Measurements from ENCODE around the gene GTF2F2. TPM values are rescaled to one million over a fixed set of nuclear protein-coding genes. Genes with fewer than 3 reads are reported as not detected.

Gene GTF2F2
- total RNA-seq, 2 donors from 2014 or later: 15.3 to 21.2 TPM

DNA sequence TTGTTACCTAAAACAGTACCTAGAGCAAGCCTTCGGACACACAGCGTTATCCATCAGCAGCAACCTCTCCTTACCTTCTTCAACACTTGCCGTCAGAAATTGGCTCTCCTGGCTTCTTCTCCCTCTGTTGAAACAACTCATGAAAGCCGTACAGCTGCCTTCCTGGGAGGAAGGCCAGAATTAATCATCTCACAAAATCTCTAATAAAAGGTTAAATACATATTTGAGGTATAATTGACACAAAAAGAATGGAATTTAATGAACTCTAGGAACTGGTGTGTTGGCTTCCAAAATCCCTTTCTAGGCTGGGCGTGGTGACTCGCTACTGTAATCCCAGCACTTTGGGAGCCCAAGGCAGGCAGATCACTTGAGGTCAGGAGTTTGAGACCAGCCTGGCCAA is 37.3 kb upstream of the GTF2F2 start:
- Histone ChIP-seq H3K27me3 (replicated peaks; ENCODE audit: insufficient read depth) (no peaks in the 10 kb centered on the region), H3K36me3 (no peaks in the 10 kb centered on the region), H3K4me1 (replicated peaks) (no peaks in the 10 kb centered on the region), H3K4me3 (no peak overlapping the region), H3K27ac (no peak overlapping the region), H3K9me3 (no peaks in the 10 kb centered on the region)
- TF ChIP-seq POLR2A (IDR thresholded peaks at IDR 0.05) (no peak), POLR2AphosphoS5 (IDR thresholded peaks at IDR 0.05) (peak; percentile 41)
- intact Hi-C loops (cut with DNase I): no loop called here
- 23% methylated on average over 6 of the region's 6 CpGs for WGBS
- DNase-seq (ENCODE audit: low spot score): peak; percentile 11

GRCh38 chr13:45084515-45084914 is 35.8 kb upstream of the GTF2F2 start:
- Histone ChIP-seq H3K9me3 (no peaks in the 10 kb centered on the region), H3K27me3 (replicated peaks; ENCODE audit: insufficient read depth) (no peaks in the 10 kb centered on the region), H3K27ac (no peak overlapping the region), H3K4me1 (replicated peaks) (no peaks in the 10 kb centered on the region), H3K36me3 (no peaks in the 10 kb centered on the region), H3K4me3 (no peak overlapping the region)
- TF ChIP-seq POLR2AphosphoS5 (IDR thresholded peaks at IDR 0.05): no peak
- TF ChIP-seq CTCF (IDR thresholded peaks at IDR 0.05): no peak
- no peak for TF ChIP-seq POLR2A (IDR thresholded peaks at IDR 0.05)
- DNase-seq (ENCODE audit: low spot score): no peak
- intact Hi-C loops (cut with DNase I): no loop called here

GRCh38 chr13:45086484-45086883 is 33.8 kb upstream of the GTF2F2 start:
- intact Hi-C loops (cut with DNase I): no loop called here
- WGBS: 64% methylated on average over 3 of the region's 3 CpGs
- H3K4me1 ChIP-seq (replicated peaks): no peaks in the 10 kb centered on the region
- H3K9me3 ChIP-seq: no peaks in the 10 kb centered on the region
- H3K27ac ChIP-seq: no peak overlapping the region
- H3K36me3 ChIP-seq: no peaks in the 10 kb centered on the region
- no peak for DNase-seq (ENCODE audit: low spot score)
- H3K27me3 ChIP-seq (replicated peaks; ENCODE audit: insufficient read depth): no peaks in the 10 kb centered on the region
- no peak overlapping the region for H3K4me3 ChIP-seq
- no peak for TF ChIP-seq POLR2A (IDR thresholded peaks at IDR 0.05)
- TF ChIP-seq POLR2AphosphoS5 (IDR thresholded peaks at IDR 0.05): peak; percentile 17
- TF ChIP-seq CTCF (IDR thresholded peaks at IDR 0.05): no peak

DNA sequence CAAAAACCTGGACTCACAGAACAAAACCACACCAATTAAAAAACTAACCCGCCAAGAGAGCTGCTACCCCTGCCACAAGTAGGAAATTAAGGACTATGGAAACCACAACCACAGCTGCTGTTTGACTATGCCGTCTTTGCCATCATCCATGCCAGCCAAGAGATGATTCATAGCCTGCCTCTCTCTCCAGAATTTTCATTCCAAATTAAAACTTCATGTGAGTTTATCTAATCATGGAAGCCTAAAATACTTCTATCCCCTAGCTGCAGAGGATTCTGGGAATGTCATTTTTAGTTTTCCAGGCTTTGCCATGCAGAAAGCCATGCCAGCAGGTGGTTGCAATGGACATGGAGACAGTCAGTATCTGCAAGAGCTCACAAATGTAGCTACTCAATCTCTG is 27.6 kb upstream of the GTF2F2 start:
- no peak for TF ChIP-seq POLR2A (IDR thresholded peaks at IDR 0.05)
- no peak for TF ChIP-seq POLR2AphosphoS5 (IDR thresholded peaks at IDR 0.05)
- no peak for TF ChIP-seq CTCF (IDR thresholded peaks at IDR 0.05)
- Histone ChIP-seq H3K27me3 (replicated peaks; ENCODE audit: insufficient read depth) (no peaks in the 10 kb centered on the region), H3K4me3 (no peak overlapping the region), H3K36me3 (no peaks in the 10 kb centered on the region), H3K4me1 (replicated peaks) (no peaks in the 10 kb centered on the region), H3K27ac (no peak overlapping the region), H3K9me3 (no peaks in the 10 kb centered on the region)
- 31% methylated on average over 2 of the region's 2 CpGs for WGBS
- DNase-seq (ENCODE audit: low spot score): no peak
- intact Hi-C loops (cut with DNase I): no loop called here

DNA sequence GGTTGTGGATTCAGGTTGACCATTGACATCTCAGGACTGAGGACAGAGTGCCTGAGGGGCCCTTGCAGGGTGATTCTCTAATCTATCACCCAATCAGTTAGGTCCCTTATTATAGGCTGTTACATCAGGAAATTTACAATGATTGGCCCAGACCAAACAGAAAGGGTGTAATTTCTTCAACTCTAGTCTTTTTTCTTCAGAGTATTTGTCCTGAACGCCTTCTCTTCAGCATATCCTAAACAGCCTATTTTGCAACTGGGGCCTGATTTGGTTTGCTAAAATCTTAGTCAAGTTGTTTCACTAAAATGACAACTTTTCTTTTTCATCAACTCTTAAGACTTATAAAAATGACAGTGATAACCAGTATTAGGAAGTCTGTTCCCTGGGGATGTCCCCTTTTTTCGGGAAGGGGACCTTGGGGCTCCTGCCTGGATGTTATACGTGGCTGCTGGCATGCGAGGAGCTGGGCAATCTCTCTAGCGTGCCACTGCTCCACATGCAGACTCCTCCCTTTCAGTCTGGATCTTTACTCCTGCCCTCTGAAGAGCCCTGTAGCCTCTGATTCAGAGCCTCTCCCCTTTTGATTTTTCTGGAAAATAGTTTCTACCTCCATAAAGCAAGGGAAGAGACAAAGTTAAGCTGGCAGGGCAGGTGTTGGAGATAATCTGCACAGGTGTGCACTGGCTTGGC is 19.6 kb upstream of the GTF2F2 start:
- Histone ChIP-seq H3K9me3 (no peaks in the 10 kb centered on the region), H3K4me3 (no peak overlapping the region), H3K36me3 (no peaks in the 10 kb centered on the region), H3K4me1 (replicated peaks) (no peaks in the 10 kb centered on the region), H3K27me3 (replicated peaks; ENCODE audit: insufficient read depth) (no peaks in the 10 kb centered on the region), H3K27ac (no peak overlapping the region)
- no peak for TF ChIP-seq POLR2A (IDR thresholded peaks at IDR 0.05)
- TF ChIP-seq CTCF (IDR thresholded peaks at IDR 0.05): no peak
- no peak for TF ChIP-seq POLR2AphosphoS5 (IDR thresholded peaks at IDR 0.05)
- intact Hi-C loops (cut with DNase I): no loop called here
- WGBS: 93% methylated on average over 5 of the region's 5 CpGs
- DNase-seq (ENCODE audit: low spot score): no peak
